ENCODE data around the gene CLDN24.

CLDN24 gene

GRCh38 chr4:183289688-183290087 is 32.5 kb downstream of the CLDN24 start:
- no peak overlapping the region for H3K27ac ChIP-seq
- no peaks in the 10 kb centered on the region for H3K9me3 ChIP-seq (ENCODE audit: low read depth, low read length)
- DNase-seq (ENCODE audit: low read depth, low spot score), result no peak
- no peak overlapping the region for H3K9ac ChIP-seq (ENCODE audit: insufficient read length)
- no peak overlapping the region for H3K4me3 ChIP-seq
- H3K36me3 ChIP-seq (ENCODE audit: insufficient read depth, low read length), result peaks cover 35% of the 10 kb centered on the region
- no peak for TF ChIP-seq EZH2 (IDR thresholded peaks at IDR 0.05)
- TF ChIP-seq POLR2AphosphoS5 (IDR thresholded peaks at IDR 0.05; ENCODE audit: borderline replicate concordance, low read depth, low read length), result no peak
- TF ChIP-seq FOXP2 (optimal IDR thresholded peaks at IDR 0.05; ENCODE audit: control extremely low read depth, extremely low read length, insufficient read depth), result no peak

GRCh38 chr4:183288955-183289354 is 33.3 kb downstream of the CLDN24 start:
- H3K4me3 ChIP-seq, result no peak overlapping the region
- H3K9me3 ChIP-seq (ENCODE audit: low read depth, low read length), result no peaks in the 10 kb centered on the region
- no peak for DNase-seq (ENCODE audit: low read depth, low spot score)
- H3K27ac ChIP-seq, result no peak overlapping the region
- peaks cover 43% of the 10 kb centered on the region for H3K36me3 ChIP-seq (ENCODE audit: insufficient read depth, low read length)
- H3K9ac ChIP-seq (ENCODE audit: insufficient read length), result no peak overlapping the region
- TF ChIP-seq EZH2 (IDR thresholded peaks at IDR 0.05), result no peak
- no peak for TF ChIP-seq FOXP2 (optimal IDR thresholded peaks at IDR 0.05; ENCODE audit: control extremely low read depth, extremely low read length, insufficient read depth)
- TF ChIP-seq POLR2AphosphoS5 (IDR thresholded peaks at IDR 0.05; ENCODE audit: borderline replicate concordance, low read depth, low read length), result no peak

DNA sequence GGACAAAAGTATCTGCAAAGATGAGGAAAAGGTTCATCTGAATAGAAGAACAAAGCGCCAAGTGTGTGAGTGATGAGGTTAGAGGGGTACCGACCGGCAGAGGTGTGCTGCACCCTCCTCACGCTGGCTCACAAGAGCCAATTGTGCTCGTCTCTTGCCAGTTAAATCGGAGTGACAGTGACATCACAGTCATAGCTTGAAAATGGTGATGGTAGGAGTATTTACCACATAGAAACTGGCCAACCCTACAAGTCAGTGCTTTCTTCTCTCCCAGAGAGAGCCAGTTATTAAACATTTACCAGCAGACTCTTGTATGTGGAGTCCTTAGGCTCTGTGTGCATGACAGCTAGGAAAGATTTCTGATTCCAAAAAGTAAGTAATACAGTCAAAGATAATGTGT is 34.5 kb downstream of the CLDN24 start:
- no peak overlapping the region for H3K27ac ChIP-seq
- TF ChIP-seq EZH2 (IDR thresholded peaks at IDR 0.05) (no peak), POLR2AphosphoS5 (IDR thresholded peaks at IDR 0.05; ENCODE audit: borderline replicate concordance, low read depth, low read length) (no peak), FOXP2 (optimal IDR thresholded peaks at IDR 0.05; ENCODE audit: control extremely low read depth, extremely low read length, insufficient read depth) (no peak)
- no peak overlapping the region for H3K9ac ChIP-seq (ENCODE audit: insufficient read length)
- H3K9me3 ChIP-seq (ENCODE audit: low read depth, low read length), result no peaks in the 10 kb centered on the region
- DNase-seq (ENCODE audit: low read depth, low spot score), result no peak
- peaks cover 51% of the 10 kb centered on the region for H3K36me3 ChIP-seq (ENCODE audit: insufficient read depth, low read length)
- no peak overlapping the region for H3K4me3 ChIP-seq

GRCh38 chr4:183287309-183287659 is 34.9 kb downstream of the CLDN24 start:
- DNase-seq (ENCODE audit: low read depth, low spot score), result no peak
- no peak for TF ChIP-seq FOXP2 (optimal IDR thresholded peaks at IDR 0.05; ENCODE audit: control extremely low read depth, extremely low read length, insufficient read depth)
- no peak for TF ChIP-seq EZH2 (IDR thresholded peaks at IDR 0.05)
- TF ChIP-seq POLR2AphosphoS5 (IDR thresholded peaks at IDR 0.05; ENCODE audit: borderline replicate concordance, low read depth, low read length), result no peak

GRCh38 chr4:183286590-183287308 is 35.5 kb downstream of the CLDN24 start:
- Histone ChIP-seq H3K9me3 (ENCODE audit: low read depth, low read length) (no peaks in the 10 kb centered on the region), H3K4me3 (no peak overlapping the region), H3K9ac (ENCODE audit: insufficient read length) (no peak overlapping the region), H3K27ac (no peak overlapping the region), H3K36me3 (ENCODE audit: insufficient read depth, low read length) (peaks cover 56% of the 10 kb centered on the region)
- TF ChIP-seq POLR2AphosphoS5 (IDR thresholded peaks at IDR 0.05; ENCODE audit: borderline replicate concordance, low read depth, low read length), result no peak
- TF ChIP-seq FOXP2 (optimal IDR thresholded peaks at IDR 0.05; ENCODE audit: control extremely low read depth, extremely low read length, insufficient read depth), result no peak
- no peak for DNase-seq (ENCODE audit: low read depth, low spot score)

More at GRCh38 chr4:183287309-183287659, 34.9 kb downstream of the CLDN24 start:
- H3K36me3 ChIP-seq (ENCODE audit: insufficient read depth, low read length), result peaks cover 54% of the 10 kb centered on the region
- H3K4me3 ChIP-seq, result no peak overlapping the region
- H3K9me3 ChIP-seq (ENCODE audit: low read depth, low read length), result no peaks in the 10 kb centered on the region
- H3K27ac ChIP-seq, result no peak overlapping the region
- no peak overlapping the region for H3K9ac ChIP-seq (ENCODE audit: insufficient read length)

- peaks cover 60% of the 10 kb centered on the region for H3K36me3 ChIP-seq (ENCODE audit: insufficient read depth, low read length)
- no peak overlapping the region for H3K4me3 ChIP-seq
- TF ChIP-seq FOXP2 (optimal IDR thresholded peaks at IDR 0.05; ENCODE audit: control extremely low read depth, extremely low read length, insufficient read depth), result no peak
- TF ChIP-seq POLR2AphosphoS5 (IDR thresholded peaks at IDR 0.05; ENCODE audit: borderline replicate concordance, low read depth, low read length), result no peak
- no peak for TF ChIP-seq EZH2 (IDR thresholded peaks at IDR 0.05)
- no peak for DNase-seq (ENCODE audit: low read depth, low spot score)
- no peak overlapping the region for H3K9ac ChIP-seq (ENCODE audit: insufficient read length)
- H3K9me3 ChIP-seq (ENCODE audit: low read depth, low read length), result no peaks in the 10 kb centered on the region
- H3K27ac ChIP-seq, result no peak overlapping the region
Measured at GRCh38 chr4:183285886-183286285, 36.3 kb downstream of the CLDN24 start.

GRCh38 chr4:183284965-183285364 is 37.3 kb downstream of the CLDN24 start:
- Histone ChIP-seq H3K4me3 (no peak overlapping the region), H3K9ac (ENCODE audit: insufficient read length) (no peak overlapping the region), H3K27ac (no peak overlapping the region), H3K9me3 (ENCODE audit: low read depth, low read length) (no peaks in the 10 kb centered on the region), H3K36me3 (ENCODE audit: insufficient read depth, low read length) (peaks cover 66% of the 10 kb centered on the region)
- DNase-seq (ENCODE audit: low read depth, low spot score), result no peak
- no peak for TF ChIP-seq FOXP2 (optimal IDR thresholded peaks at IDR 0.05; ENCODE audit: control extremely low read depth, extremely low read length, insufficient read depth)
- TF ChIP-seq POLR2AphosphoS5 (IDR thresholded peaks at IDR 0.05; ENCODE audit: borderline replicate concordance, low read depth, low read length), result no peak
- no peak for TF ChIP-seq EZH2 (IDR thresholded peaks at IDR 0.05)

GRCh38 chr4:183284258-183284785 is 37.9 kb downstream of the CLDN24 start:
- no peak for TF ChIP-seq POLR2AphosphoS5 (IDR thresholded peaks at IDR 0.05; ENCODE audit: borderline replicate concordance, low read depth, low read length)
- TF ChIP-seq EZH2 (IDR thresholded peaks at IDR 0.05), result no peak
- TF ChIP-seq FOXP2 (optimal IDR thresholded peaks at IDR 0.05; ENCODE audit: control extremely low read depth, extremely low read length, insufficient read depth), result no peak
- no peak for DNase-seq (ENCODE audit: low read depth, low spot score)
- Histone ChIP-seq H3K9me3 (ENCODE audit: low read depth, low read length) (no peaks in the 10 kb centered on the region), H3K36me3 (ENCODE audit: insufficient read depth, low read length) (peaks cover 60% of the 10 kb centered on the region), H3K9ac (ENCODE audit: insufficient read length) (no peak overlapping the region), H3K27ac (no peak overlapping the region), H3K4me3 (no peak overlapping the region)

Data from SK-N-MC (cell line).